HG02943 (cell line): Measurements from ENCODE around the gene DLK1.

Experiments
- ATAC-seq: cut with Tn5 transposase; IDR thresholded peaks from one replicate; pipeline ENCODE4 v1.9.1; 2021; ENCODE audit warnings: mild to moderate bottlenecking, low read depth, moderate library complexity; ENCODE audit not compliant: unreplicated experiment

DLK1 gene

GRCh38 chr14:100726550-100727085 lies at the start of gene DLK1:
Gene DLK1 (plus strand): TSS chr14:100726892. CDS start chr14:100727069, 177 bp downstream.
- ATAC-seq: no peak

DNA sequence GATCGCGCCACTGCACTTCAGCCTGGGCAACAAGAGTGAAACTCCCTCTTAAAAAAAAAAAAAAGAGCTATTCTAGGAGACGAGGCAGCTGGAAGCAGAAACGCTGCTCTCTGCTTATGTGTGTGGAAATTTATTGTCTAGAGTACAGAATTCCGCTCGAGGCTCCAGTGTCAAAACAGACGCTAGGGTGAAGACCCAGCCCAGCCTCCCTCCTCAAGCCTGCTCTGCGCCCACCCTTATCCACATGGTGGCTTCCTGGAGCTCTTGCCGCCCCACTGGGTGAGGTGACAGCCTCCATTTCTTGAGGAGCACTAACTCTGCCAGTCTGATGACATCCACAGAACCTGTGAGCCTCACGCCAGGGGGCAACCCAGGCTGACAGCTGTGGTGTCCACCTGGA lies 49.5 kb upstream of the DLK1 start:
- ATAC-seq: no peak

DNA sequence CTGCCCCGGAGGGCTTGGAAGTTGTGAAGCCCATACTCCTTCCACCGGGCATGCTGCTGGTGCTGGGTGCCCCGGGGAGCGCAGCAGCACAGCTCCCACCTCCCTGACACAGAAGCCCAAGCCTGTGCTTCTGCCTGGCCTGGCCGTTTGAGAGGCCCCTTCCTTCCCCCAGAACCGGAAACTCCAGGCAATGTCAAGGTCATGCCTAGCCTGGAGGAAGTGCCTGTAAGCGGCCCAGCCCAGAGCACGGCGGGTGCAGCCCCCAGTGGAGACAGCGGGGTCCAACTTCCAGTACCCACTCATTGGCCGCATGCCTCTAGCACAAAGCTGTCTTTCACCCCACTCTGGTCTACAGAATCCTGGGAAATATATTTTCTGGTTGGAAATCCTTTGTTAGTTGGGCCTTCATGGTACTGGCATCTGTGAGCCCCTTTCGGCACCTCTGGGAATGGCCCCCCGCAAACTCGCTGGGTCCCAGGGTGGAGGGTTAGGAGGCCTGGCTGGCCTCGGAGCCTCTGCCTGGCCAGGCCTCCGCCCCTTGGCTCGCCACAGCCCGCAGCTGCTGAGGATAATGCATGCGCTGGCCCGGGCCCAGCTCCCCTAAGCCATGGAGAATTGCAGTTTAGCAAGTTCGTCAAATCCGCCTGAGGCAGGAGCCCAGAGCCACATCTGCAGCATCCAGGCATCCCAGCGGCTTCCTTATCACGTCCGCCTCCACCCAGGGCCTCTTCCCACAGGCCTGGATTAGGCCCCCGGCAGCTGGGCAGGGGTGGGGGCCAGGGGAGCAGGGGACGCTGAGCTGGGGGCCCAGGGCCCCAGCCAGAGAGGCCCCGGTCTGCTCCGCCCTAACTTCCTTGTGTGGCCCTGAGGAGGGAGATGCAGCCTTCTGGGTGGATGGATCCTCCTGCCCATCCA lies 48.9 kb upstream of the DLK1 start:
- no peak for ATAC-seq

DNA sequence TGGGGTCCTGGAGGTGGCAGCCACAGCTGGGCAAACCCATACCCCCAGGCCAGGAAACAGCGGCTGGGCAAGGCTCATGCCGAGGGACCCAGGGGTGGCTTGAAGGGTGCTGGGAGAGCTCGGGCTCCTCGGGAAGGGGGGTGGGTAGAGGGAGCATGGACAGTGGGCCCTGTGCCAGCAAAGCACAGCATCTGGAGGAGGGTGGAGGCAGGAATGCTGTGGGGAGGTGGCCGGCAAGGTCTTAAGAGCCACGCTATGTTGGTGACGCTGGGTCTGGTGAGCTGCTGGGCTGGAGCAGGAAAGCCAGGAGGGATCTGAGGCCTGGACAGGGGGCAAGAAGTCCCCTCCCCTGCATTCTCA lies 48.2 kb upstream of the DLK1 start:
- no peak for ATAC-seq

DNA sequence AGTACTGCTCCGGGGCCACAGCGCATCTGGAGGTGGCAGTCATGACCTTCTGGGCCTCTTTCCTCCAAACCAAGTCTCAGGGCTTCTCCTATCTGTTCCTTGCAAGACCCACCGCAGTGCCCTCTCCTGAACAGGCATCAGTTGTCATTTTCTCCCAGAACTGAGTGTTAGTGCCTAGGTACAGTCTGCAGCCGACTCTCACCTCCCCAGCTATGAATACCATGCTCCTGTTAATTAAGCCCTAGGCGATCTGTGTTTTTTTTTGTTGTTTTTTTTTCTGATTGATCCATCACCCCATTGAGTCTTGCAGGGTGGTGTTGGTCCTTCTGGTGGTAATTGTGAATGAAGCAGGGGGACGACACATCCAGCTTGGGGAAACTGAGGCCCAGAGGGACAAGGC lies 47.5 kb upstream of the DLK1 start:
- ATAC-seq: no peak

DNA sequence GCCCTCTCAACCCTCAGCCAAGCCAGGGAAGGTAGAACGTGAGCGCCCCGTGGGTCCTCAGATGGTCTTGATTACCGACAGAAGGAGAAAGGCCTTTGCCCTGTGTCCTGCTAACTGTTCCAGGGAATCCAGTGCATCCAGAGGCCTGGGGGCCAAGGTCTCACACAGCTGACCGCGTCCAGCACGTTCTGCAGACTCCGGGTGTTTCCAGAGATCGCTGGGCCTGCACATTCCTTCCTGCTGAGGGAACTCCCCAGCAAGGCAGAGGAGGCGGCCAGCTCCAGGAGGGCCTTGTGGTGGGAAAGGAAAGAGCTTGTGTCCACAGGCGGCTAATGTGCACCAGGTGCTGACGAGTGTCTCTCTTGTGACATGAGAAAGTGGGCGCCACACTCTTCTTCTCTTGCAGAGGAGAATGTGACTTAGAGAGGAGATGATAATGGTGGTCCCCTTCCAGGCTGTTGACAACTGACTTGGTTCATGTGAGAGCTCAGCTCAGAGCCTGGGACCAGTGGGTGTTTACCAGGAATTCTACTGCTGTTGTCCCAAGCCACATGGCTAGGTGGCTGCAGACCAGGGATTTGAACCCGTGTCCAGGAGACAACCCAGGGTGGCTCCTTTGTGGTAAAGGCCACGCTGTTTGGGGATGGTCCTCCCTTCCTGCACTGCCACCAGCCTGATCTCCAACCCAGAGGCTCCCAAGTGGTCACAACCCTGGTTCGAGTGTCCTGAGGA lies 46.8 kb upstream of the DLK1 start:
- no peak for ATAC-seq

DNA sequence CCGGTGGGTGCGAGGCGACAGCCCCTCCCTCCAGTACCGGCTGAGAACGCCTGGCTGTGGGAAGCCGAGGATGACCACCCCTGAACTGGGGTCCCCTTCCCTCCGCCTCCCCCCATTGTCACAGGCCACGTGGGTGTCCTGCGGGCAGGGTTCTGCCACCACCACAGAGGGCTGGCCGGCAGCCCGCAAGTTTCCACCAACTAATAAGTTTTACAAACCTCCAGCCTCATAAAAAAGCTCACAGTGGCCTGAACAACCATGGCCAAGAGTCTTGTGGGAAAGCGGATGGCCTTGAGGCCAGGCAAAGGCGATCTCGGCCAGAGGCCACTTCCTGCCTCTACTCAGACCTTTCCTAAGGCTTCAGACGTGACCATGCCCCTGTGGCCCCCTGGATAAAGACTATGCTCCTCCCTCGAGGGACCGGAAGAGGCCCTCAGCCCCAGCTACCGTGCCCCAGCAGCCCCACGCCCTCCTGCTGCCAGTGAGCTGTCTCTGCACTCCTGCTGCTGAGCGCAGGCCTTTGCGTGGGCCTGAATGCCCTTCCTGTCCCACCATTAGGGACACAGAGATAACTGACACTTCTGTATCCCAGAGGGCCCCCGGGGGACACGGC lies 46.1 kb upstream of the DLK1 start:
- no peak for ATAC-seq

DNA sequence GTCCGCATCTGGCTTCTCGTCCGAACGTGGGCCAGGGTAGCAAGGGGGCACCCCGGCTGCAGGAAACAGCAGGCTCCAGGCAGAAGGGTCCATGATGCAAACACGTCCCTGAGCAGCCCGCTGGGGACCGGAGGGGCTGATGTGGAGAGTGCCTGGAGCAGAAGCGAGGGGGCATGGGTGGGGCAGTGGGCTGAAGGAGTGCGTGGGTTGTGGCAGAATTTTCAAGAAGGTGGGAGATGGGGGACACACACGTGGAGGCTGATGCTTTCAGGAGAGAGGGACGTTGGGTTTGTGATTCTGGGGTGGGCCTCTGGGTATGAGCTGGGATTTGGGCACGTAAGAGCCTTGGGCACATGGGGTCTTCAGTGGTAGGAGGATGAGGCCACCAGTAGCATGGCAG lies 45.6 kb upstream of the DLK1 start:
- no peak for ATAC-seq

- no peak for ATAC-seq
These were observed 43.9 kb upstream of the DLK1 start for GRCh38 chr14:100682749-100683148.

- ATAC-seq: no peak
These were observed 43.1 kb upstream of the DLK1 start for GRCh38 chr14:100683578-100683977.

DNA sequence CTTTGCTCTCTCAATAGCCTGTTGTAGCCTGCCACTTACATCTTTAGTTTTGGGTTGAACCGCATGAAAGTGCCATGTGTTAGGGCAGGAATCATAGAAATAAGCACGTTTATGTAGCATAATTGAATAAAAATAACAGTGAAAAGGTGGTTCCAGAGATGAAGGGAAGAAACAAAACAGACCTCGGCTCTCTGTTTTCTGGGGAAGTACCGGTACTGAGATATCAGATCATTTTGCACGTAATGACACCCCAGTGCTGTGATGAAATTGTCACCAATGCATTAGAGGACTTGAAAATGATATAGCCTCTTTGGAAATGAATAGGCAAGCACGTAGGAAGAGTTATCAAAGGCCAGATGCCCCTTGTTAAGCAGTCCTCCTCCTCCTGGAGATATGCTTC lies 42.5 kb upstream of the DLK1 start:
- no peak for ATAC-seq

- no peak for ATAC-seq
These were observed 41.7 kb upstream of the DLK1 start for GRCh38 chr14:100684961-100685360.

DNA sequence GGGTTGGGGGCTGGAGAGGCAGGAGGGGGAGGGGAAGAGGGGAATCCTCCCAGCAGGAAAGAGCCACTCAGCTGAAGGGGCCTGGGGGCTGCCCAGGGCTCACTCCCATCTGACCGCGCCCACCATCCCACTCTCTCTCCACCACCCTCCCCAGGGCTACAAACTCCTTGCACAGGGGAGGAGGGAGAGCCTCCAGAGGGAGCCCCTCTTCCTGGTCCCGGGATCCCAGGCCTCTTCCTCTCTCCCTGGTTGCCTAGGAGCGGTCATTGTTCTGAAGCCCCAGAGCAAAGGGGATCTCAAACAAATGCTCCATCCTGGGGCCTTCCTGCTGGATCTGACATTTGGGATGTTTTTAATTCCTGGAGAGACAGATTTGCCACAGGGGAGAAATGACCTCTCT lies 39.8 kb upstream of the DLK1 start:
- ATAC-seq: no peak

DNA sequence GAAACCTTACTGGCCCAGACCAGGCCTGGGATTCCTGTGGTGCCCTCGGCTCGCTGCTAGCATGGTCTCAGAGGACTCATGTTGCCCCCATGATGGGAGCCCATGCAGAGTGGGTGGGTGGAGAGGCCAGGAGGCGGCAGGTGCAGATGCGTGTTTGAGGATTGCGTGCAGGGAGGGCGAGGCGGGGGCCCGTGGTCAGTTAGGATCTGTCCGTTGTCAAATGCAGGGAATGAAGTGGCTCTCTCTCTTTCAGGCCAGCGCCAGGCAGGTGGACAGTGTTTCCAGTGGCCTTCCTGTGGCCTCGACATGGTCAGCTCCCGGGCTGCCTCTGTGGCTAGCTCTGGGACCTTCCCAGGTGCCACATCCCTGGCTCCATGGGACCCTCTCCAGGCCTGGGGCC lies 39.3 kb upstream of the DLK1 start:
- no peak for ATAC-seq

DNA sequence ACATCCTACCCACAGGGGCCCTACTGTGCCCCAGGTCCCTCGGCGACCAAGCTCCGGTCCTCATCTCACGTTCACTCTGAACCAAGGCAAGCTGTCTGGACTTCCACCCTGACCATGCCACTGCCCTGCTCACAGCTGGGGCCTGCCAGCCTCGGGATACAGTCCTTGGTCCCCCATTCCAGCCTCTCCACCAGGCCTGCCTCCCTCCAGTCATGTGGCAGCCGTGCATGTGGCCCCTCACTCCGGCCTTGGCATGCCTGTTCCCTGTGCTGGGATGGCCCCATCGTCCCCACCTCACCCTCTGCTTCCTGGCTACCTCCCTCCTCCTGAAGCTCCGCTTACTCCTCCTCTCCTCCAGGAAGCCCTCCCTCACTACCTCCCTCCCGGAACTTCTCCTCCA lies 38.6 kb upstream of the DLK1 start:
- no peak for ATAC-seq

DNA sequence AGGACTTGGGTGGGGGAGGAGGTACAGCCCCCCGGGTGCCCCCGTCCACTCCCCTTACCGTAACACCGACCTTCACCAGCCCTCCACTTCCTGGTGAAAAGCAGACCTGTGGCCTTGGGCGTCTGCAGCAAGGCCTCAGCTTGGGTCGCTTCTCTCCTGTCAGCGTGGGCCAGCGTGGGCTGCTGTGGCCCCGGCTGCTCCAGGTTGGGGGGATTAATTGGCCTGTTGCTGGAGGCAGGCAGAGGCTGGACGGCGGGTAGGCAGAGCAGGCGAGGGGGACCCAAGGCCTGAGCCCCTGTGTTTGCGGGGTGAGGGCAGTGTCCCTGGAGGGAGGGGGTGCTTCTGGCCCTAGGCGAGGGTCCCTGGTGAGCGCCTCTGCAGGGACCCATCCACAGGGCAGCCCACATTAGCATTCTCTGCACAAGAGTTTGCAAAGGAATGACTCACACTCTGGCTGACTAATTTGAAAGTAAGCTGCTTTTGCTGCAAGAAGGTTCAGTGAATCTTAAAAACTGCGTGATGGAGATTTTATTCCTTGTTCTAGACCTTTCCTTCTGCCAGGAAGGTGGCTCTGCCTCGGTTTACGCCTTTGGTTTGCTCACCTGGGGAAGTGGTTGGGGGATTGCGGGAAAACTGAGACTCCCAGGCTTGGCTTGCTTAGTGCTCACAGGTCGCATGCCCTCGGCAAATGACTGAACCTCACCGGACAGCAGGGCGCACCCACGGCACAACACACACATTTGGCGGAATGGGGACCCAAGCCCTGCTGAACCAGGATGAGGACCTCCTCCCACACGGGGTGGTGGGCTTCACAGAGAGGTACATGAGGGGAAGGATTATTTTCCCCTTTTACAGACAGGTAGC lies 37.9 kb upstream of the DLK1 start:
- no peak for ATAC-seq

- ATAC-seq: no peak
These were observed 36.0 kb upstream of the DLK1 start for GRCh38 chr14:100690672-100691071.

DNA sequence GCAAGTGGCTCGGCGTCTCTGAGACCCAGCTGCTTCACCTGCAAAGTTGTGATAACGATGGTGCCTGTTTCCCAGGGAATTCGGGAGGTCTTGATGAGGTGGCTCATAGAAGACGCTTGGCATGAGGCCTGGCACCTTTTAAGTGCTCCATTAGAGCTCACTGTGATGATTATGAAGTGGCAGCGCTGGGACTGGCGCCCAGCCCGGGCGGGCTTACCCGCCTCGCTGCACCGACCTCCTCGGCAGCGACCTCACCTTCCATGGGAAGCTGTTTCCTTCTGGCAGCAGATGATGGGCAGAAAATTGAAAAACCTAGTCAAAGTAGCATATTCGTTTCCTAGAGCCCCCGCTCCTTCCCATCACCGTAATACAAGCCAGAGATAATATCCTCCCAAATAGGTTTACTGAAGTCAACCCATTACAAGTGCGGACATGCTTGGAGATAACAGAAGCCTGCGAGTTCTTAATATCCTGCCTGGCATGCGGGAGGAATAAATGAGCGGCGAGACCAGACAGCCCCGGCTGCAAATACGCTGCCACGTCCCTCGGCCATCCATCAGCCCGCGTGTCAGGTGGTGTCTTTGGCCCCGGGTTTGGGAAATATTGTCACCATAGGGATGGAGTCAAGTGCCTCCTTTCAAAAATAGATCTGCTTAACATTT lies 35.2 kb upstream of the DLK1 start:
- no peak for ATAC-seq

DNA sequence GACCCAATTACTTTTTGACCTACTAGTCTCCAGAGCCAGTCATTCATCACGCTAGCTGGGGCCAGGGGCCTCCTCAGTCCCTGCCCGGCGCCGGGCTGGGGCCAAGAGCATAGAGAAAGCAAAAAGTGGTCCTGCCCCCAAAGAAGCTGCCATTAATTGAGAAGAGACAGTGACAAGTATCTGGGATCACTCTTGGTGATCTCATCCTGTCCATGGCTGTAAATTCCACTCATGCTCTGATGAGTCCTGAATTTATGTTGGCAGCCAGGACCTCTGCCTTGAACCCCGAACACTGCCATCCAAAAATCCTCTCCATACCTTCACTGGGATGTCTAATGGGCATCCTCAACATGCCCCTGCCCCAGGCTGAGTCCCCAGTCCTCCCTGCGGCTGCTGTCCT lies 34.4 kb upstream of the DLK1 start:
- no peak for ATAC-seq
